Fibroblast of mammary gland (primary cell): ENCODE measurements around the gene IL27RA.

Experiments used
- DNase-seq: peaks from one replicate; pipeline ENCODE4 v3.0.0-alpha.2; 2010; ENCODE audit warnings: low read depth
- H3K4me3 ChIP-seq: 2 replicates; pipeline ENCODE4 v1.5.1; 2011; ENCODE audit warnings: low read depth, mild to moderate bottlenecking, low read length, moderate library complexity; ENCODE audit not compliant: control insufficient read depth
- CTCF ChIP-seq: conservative IDR thresholded peaks from 2 replicates; pipeline ENCODE4 v1.5.1; 2011; ENCODE audit warnings: low read depth, low read length, inconsistent platforms; ENCODE audit not compliant: control insufficient read depth, insufficient read depth

The IL27RA gene

GRCh38 chr19:14094854-14095253 is 63.3 kb downstream of the IL27RA start:
- no peak overlapping the region for H3K4me3 ChIP-seq
- TF ChIP-seq CTCF = no peak
- DNase-seq = no peak

- peak; percentile 8 for TF ChIP-seq CTCF
- no peak for DNase-seq
- no peak overlapping the region for H3K4me3 ChIP-seq
Measured at GRCh38 chr19:14096272-14096992, 64.9 kb downstream of the IL27RA start.

- no peak overlapping the region for H3K4me3 ChIP-seq
- DNase-seq = no peak
- peak; percentile 18 for TF ChIP-seq CTCF
Measured at GRCh38 chr19:14097532-14098151, 66.1 kb downstream of the IL27RA start.

GRCh38 chr19:14101003-14101545 is 69.5 kb downstream of the IL27RA start:
- no peak for TF ChIP-seq CTCF
- no peak overlapping the region for H3K4me3 ChIP-seq
- no peak for DNase-seq

GRCh38 chr19:14102102-14102696 is 70.6 kb downstream of the IL27RA start:
- peak; percentile 46 for DNase-seq
- H3K4me3 ChIP-seq = no peak overlapping the region
- TF ChIP-seq CTCF = no peak

GRCh38 chr19:14102756-14103155 is 71.2 kb downstream of the IL27RA start:
- no peak overlapping the region for H3K4me3 ChIP-seq
- no peak for TF ChIP-seq CTCF
- no peak for DNase-seq
